H1 (cell line): ENCODE data around the gene ARMC5. TPM values are rescaled to one million over a fixed set of nuclear protein-coding genes. Genes with fewer than 3 reads are reported as not detected.
"Not testable (repeated sequence)": the region's sequence is repeated elsewhere in the genome, so short reads cannot be mapped to it uniquely, and the experiment has no call there.

Experiments used
- CTCF ChIA-PET: fragments of 300-600 bp; sonication (Branson Sonifier 250); formaldehyde crosslinking; loops from one replicate; lab custom pipeline; 2021; ENCODE audit not compliant: partially characterized antibody; lab: Charles Lee
- POLR2A ChIA-PET: fragments of 300-600 bp; sonication (Branson Sonifier 250); formaldehyde crosslinking; loops from one replicate; lab custom pipeline; 2021; ENCODE audit warnings: inconsistent platforms; ENCODE audit not compliant: partially characterized antibody; lab: Charles Lee
- DNase-seq, 2 experiments: peaks; one replicate each; pipeline versions ENCODE4 v3.0.0 to v3.0.0-alpha.2; 2010 to 2022; ENCODE audit warnings: low spot score in 2 of 2, low read depth in 1 of 2, mixed read lengths in 1 of 2
- FAIRE-seq: peaks from 2 replicates; lab custom pipeline; 2011; peaks lifted over from hg19 to GRCh38; lab: Jason Lieb, UNC
- H2AFZ ChIP-seq: 2 replicates; pipeline ENCODE4 v1.8.1; 2012; ENCODE audit warnings: low read length, inconsistent platforms
- H2AK5ac ChIP-seq: 2 replicates; pipeline ENCODE4 v1.6.1; 2013; ENCODE audit warnings: low read depth, low read length
- H2BK120ac ChIP-seq: replicated peaks from 2 replicates; pipeline ENCODE3; 2013; ENCODE audit warnings: low read depth, low read length, inconsistent platforms
- H2BK12ac ChIP-seq: 2 replicates; pipeline ENCODE4 v1.6.1; 2013; ENCODE audit warnings: low read depth, low read length
- H2BK15ac ChIP-seq: 2 replicates; pipeline ENCODE4 v1.6.1; 2013; ENCODE audit warnings: low read length
- H2BK20ac ChIP-seq: 2 replicates; pipeline ENCODE4 v1.6.1; 2013; ENCODE audit warnings: low read length
- H2BK5ac ChIP-seq: 2 replicates; pipeline ENCODE4 v1.6.1; 2013; ENCODE audit warnings: low read depth, low read length
- H3K14ac ChIP-seq: 2 replicates; pipeline ENCODE4 v1.6.1; 2013; ENCODE audit warnings: inconsistent platforms; ENCODE audit not compliant: insufficient read length
- H3K18ac ChIP-seq: 2 replicates; pipeline ENCODE4 v1.6.1; 2013; ENCODE audit warnings: low read length; ENCODE audit errors: extremely low read depth
- H3K23ac ChIP-seq: 2 replicates; pipeline ENCODE4 v1.6.1; 2013; ENCODE audit warnings: inconsistent platforms; ENCODE audit not compliant: insufficient read length
- H3K23me2 ChIP-seq: 2 replicates; pipeline ENCODE4 v1.6.1; 2013; ENCODE audit warnings: low read depth, low read length
- H3K27ac ChIP-seq: 2 replicates; pipeline ENCODE4 v1.6.1; 2011; ENCODE audit warnings: low read depth, low read length, inconsistent platforms
- H3K27me3 ChIP-seq, 4 experiments: replicated peaks in 1 of 4; 1 replicate in 1 of 4; 2 replicates in 3 of 4; pipeline versions ENCODE4 v1.6.1 to v1.8.1; 2011 to 2013; ENCODE audit warnings: low read length in 3 of 4, mild to moderate bottlenecking in 3 of 4, inconsistent platforms in 2 of 4, mixed read lengths in 2 of 4, moderate library complexity in 1 of 4; ENCODE audit not compliant: control insufficient read depth in 3 of 4, insufficient read depth in 3 of 4; ENCODE audit errors: extremely low read depth in 1 of 4
- H3K36me3 ChIP-seq, 4 experiments: 2 replicates each; pipeline versions ENCODE4 v1.6.1 to v1.8.1; 2011 to 2013; ENCODE audit warnings: mild to moderate bottlenecking in 4 of 4, low read length in 3 of 4, moderate library complexity in 2 of 4, control low read depth in 1 of 4, inconsistent platforms in 1 of 4; ENCODE audit not compliant: insufficient read depth in 4 of 4, control insufficient read depth in 2 of 4
- H3K4ac ChIP-seq: replicated peaks from 2 replicates; pipeline ENCODE3; 2013; ENCODE audit warnings: low read length, low read depth, mixed read lengths, inconsistent platforms; ENCODE audit not compliant: insufficient read length
- H3K4me1 ChIP-seq, 4 experiments: replicated peaks in 1 of 4; 1 replicate in 1 of 4; 2 replicates in 3 of 4; pipeline versions ENCODE4 v1.6.1 to v1.8.1; 2011 to 2013; ENCODE audit warnings: low read length in 3 of 4, inconsistent platforms in 2 of 4, mixed read lengths in 1 of 4; ENCODE audit not compliant: insufficient read depth in 4 of 4, control insufficient read depth in 3 of 4
- H3K4me2 ChIP-seq, 2 experiments: 2 replicates each; pipeline versions ENCODE4 v1.6.1 to v1.8.1; 2011 to 2013; ENCODE audit warnings: low read depth in 2 of 2, low read length in 2 of 2, control low read depth in 1 of 2, inconsistent platforms in 1 of 2, mild to moderate bottlenecking in 1 of 2; ENCODE audit not compliant: insufficient read depth in 1 of 2
- H3K4me3 ChIP-seq, 4 experiments: fragments of 200-600, 300-600 bp in 1 of 4; sonication (generic), shearing (Covaris generic), sonication (Bioruptor Twin) in 1 of 4; 2 replicates each; pipeline versions ENCODE4 v1.5.1 to v1.8.1; 2011 to 2016; ENCODE audit warnings: low read length in 4 of 4, low read depth in 3 of 4, control low read depth in 2 of 4, inconsistent platforms in 2 of 4, mild to moderate bottlenecking in 2 of 4, mixed read lengths in 1 of 4, moderate library complexity in 1 of 4; ENCODE audit not compliant: insufficient read depth in 2 of 4; ENCODE audit errors: extremely low read depth in 1 of 4
- H3K56ac ChIP-seq: replicated peaks from 2 replicates; pipeline ENCODE3; 2013; ENCODE audit warnings: low read depth, mild to moderate bottlenecking, mixed read lengths, low read length, inconsistent platforms; ENCODE audit not compliant: insufficient read length
- H3K79me1 ChIP-seq: 2 replicates; pipeline ENCODE4 v1.6.1; 2013; ENCODE audit warnings: low read depth, low read length, control low read depth
- H3K79me2 ChIP-seq, 2 experiments: 2 replicates each; pipeline versions ENCODE4 v1.6.1 to v1.8.1; 2012 to 2013; ENCODE audit warnings: low read length in 2 of 2, mild to moderate bottlenecking in 2 of 2, inconsistent platforms in 1 of 2; ENCODE audit not compliant: insufficient read depth in 2 of 2, control insufficient read depth in 1 of 2
- H3K9ac ChIP-seq, 4 experiments: replicated peaks in 1 of 4; 1 replicate in 1 of 4; 2 replicates in 3 of 4; pipeline versions ENCODE4 v1.6.1 to v1.8.1; 2011 to 2013; ENCODE audit warnings: low read depth in 3 of 4, low read length in 3 of 4, control low read depth in 2 of 4, mild to moderate bottlenecking in 2 of 4, moderate library complexity in 2 of 4, inconsistent platforms in 1 of 4; ENCODE audit errors: extremely low read depth in 1 of 4
- H3K9me3 ChIP-seq, 2 experiments: 2 replicates each; pipeline versions ENCODE4 v1.6.1 to v1.8.1; 2012 to 2013; ENCODE audit warnings: mild to moderate bottlenecking in 2 of 2, moderate library complexity in 2 of 2, control low read depth in 1 of 2, inconsistent platforms in 1 of 2, low read depth in 1 of 2, low read length in 1 of 2, mixed read lengths in 1 of 2; ENCODE audit not compliant: insufficient read depth in 2 of 2
- H4K20me1 ChIP-seq, 2 experiments: replicated peaks in 1 of 2; 2 replicates each; pipeline versions ENCODE3 to v1.8.1; 2011 to 2013; ENCODE audit warnings: inconsistent platforms in 2 of 2, low read length in 2 of 2, mild to moderate bottlenecking in 1 of 2; ENCODE audit not compliant: insufficient read depth in 2 of 2, control insufficient read depth in 1 of 2
- H4K5ac ChIP-seq: 2 replicates; pipeline ENCODE4 v1.6.1; 2013; ENCODE audit warnings: low read length, low read depth, mixed read lengths, inconsistent platforms; ENCODE audit not compliant: insufficient read length
- H4K8ac ChIP-seq: 2 replicates; pipeline ENCODE4 v1.8.0; 2013; ENCODE audit warnings: mild to moderate bottlenecking, moderate library complexity, low read length, inconsistent platforms; ENCODE audit not compliant: insufficient read depth; ENCODE audit errors: extremely low read depth
- H4K91ac ChIP-seq: replicated peaks from 2 replicates; pipeline ENCODE3; 2013; ENCODE audit warnings: low read length, mixed read lengths, inconsistent platforms; ENCODE audit not compliant: insufficient read length
- HDAC2 ChIP-seq, 2 experiments: fragments of 300-600 bp in 1 of 2; sonication (generic) in 1 of 2; IDR thresholded peaks; 2 replicates each; pipeline ENCODE4 v1.6.1; 2011 to 2012; ENCODE audit warnings: low read depth in 2 of 2, low read length in 2 of 2, mild to moderate bottlenecking in 2 of 2, moderate library complexity in 2 of 2, borderline replicate concordance in 1 of 2, inconsistent platforms in 1 of 2
- PHF8 ChIP-seq: fragments of 200-600 bp; sonication (generic); conservative IDR thresholded peaks from 2 replicates; pipeline ENCODE4 v1.7.1; 2012; ENCODE audit warnings: low read depth, mild to moderate bottlenecking, inconsistent platforms, low read length, moderate library complexity
- RAD21 ChIP-seq, 2 experiments: IDR thresholded peaks in 1 of 2; conservative IDR thresholded peaks in 1 of 2; 2 replicates each; pipeline ENCODE4 v1.6.1; 2011; ENCODE audit warnings: low read depth in 2 of 2, low read length in 2 of 2, improper control_type of control experiment in 1 of 2, inconsistent platforms in 1 of 2, mild to moderate bottlenecking in 1 of 2, moderate library complexity in 1 of 2
- SUZ12 ChIP-seq: fragments of 200-600 bp; sonication (generic); IDR thresholded peaks from 2 replicates; pipeline ENCODE4 v1.6.1; 2012; ENCODE audit warnings: mild to moderate bottlenecking, inconsistent platforms, low read length, moderate library complexity, mixed read lengths
- TCF12 ChIP-seq: IDR thresholded peaks from 2 replicates; pipeline ENCODE4 v1.6.1; 2011; ENCODE audit warnings: low read depth, mild to moderate bottlenecking, low read length
- WGBS, 2 experiments: shearing (Covaris generic) in 1 of 2; methylation state at CpG; one replicate each; pipeline versions ENCODE4 v1.1.6 to v1.1.7; 2013 to 2015; ENCODE audit warnings: low lambda C conversion rate in 2 of 2, mixed read lengths in 2 of 2, inconsistent platforms in 1 of 2, low coverage in 1 of 2, missing lambda C conversion rate in 1 of 2; ENCODE audit not compliant: insufficient replicate concordance in 2 of 2, insufficient coverage in 1 of 2, insufficient read length in 1 of 2; ENCODE audit errors: extremely low coverage in 1 of 2, missing lambda C conversion rate in 1 of 2; 5-methylcytosine and 5-hydroxymethylcytosine counted together
- polyA plus RNA-seq, 7 experiments: library from polyadenylated mRNA; depleted of rRNA in 3 of 7; stranded (reverse) in 5 of 7; unstranded in 2 of 7; fragments of >200 nt in 5 of 7; fragments of 200-250 nt in 2 of 7; gene quantifications; 1 replicate in 5 of 7; 2 replicates in 1 of 7; 4 replicates in 1 of 7; pipeline versions ENCODE4 v1.2.1 to v1.2.3, GENCODE V29; 2011 to 2013; ENCODE audit warnings: missing spikeins in 2 of 7, mixed read lengths in 2 of 7
- total RNA-seq: library from RNA; stranded (reverse); fragmentation: NEBNext Ultra II Directional; extraction: Animal tissue kit (Norgen Biotek cat#: 25700); gene quantifications from 2 replicates; pipeline ENCODE4 v1.2.1, GENCODE V29; 2021

Gene ARMC5
- total and polyA plus RNA-seq, 2 of the 8 experiments (the other 6 are each of a cell fraction or from before 2014, with no cell fraction given), result 7.8 to 8.7 TPM

DNA sequence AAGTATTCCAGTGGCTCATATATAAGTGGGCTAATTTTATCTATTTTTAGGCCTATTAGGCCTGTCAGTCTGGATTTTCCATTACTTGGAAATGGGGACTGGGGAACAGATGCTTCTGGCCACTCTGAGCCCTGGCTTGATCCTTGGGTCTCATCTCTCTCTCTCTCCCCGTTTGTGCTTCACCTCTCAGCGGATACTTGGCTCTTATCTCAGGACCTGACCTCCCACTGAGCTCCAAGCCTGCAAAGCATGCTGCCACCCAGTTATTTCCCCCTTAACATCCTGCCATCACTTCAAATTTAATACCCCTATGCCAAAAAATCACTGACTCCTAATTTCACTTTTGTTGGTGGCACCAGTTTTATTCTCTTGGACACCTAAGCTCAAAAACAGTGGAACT lies 20.9 kb upstream of the ARMC5 start (continued):
- TF ChIP-seq HDAC2 (IDR thresholded peaks at IDR 0.05; ENCODE audit: borderline replicate concordance in 1 of 2, low read depth in 2 of 2, low read length in 2 of 2) (no peak), PHF8 (no peak), SUZ12 (no peak), RAD21 (IDR thresholded peaks at IDR 0.05 in 1 of 2, conservative IDR thresholded peaks at IDR 0.05 in 1 of 2; ENCODE audit: low read depth in 2 of 2, low read length in 2 of 2) (no peak), TCF12 (no peak)

DNA sequence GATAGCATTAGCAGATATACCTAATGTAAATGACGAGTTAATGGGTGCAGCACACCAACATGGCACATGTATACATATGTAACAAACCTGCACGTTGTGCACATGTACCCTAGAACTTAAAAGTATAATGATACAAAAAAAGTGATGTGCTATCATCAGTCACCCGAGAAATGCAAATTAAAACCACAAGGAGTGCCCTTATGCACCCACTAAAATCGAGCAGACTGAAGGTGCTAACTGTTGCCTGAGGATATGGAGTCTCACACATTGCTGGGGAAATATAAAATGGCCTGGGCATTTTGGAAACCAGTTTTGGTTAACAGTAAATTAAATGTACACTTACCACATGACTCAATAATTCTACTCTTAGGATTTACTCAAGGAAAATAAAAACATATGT lies 20.3 kb upstream of the ARMC5 start:
- CTCF ChIA-PET, result interaction anchor here (1.7 kb wide), 1 partner anchor 12 kb away, joined by 4 read pairs; no protein-coding TSS in a partner anchor
- H3K4me2 ChIP-seq, H3K79me1 ChIP-seq, H3K4me1 ChIP-seq, H2AFZ ChIP-seq, H3K23ac ChIP-seq, H4K91ac ChIP-seq, H4K5ac ChIP-seq, H2BK20ac ChIP-seq, H3K14ac ChIP-seq, FAIRE-seq, H3K23me2 ChIP-seq, H2BK120ac ChIP-seq, H3K9me3 ChIP-seq, H3K27ac ChIP-seq, H3K4ac ChIP-seq, H2BK5ac ChIP-seq, H2BK15ac ChIP-seq, H3K27me3 ChIP-seq, H3K4me3 ChIP-seq, H2BK12ac ChIP-seq, H4K20me1 ChIP-seq, H3K36me3 ChIP-seq, DNase-seq, H4K8ac ChIP-seq, H3K9ac ChIP-seq, H2AK5ac ChIP-seq, H3K18ac ChIP-seq, H3K79me2 ChIP-seq, H3K56ac ChIP-seq: not testable (repeated sequence)
- POLR2A ChIA-PET, result interaction anchor here (1.0 kb wide), 1 partner anchor 259 kb away, joined by 5 read pairs; the partner anchor contains the start of gene FUS
- 73% methylated on average over 3 of the region's 4 CpGs; no CpG with 5 or more reads in 1 of the 2 experiments for WGBS, 2 experiments
